NCI-H774 (cell line): ENCODE data around the gene CDIP1.

Source experiments
- DNase-seq: peaks from one replicate; lab custom pipeline; 2025; lab: John Stamatoyannopoulos, UW

Gene CDIP1

GRCh38 chr16:4489030-4489429, 49.5 kb downstream of the CDIP1 start:
- DNase-seq, result no peak

- DNase-seq, result no peak
These were observed 50.0 kb downstream of the CDIP1 start for GRCh38 chr16:4488499-4488967.

- DNase-seq, result peak; percentile 22
These were observed 50.5 kb downstream of the CDIP1 start for GRCh38 chr16:4487955-4488498.

GRCh38 chr16:4486126-4486893, 52.3 kb downstream of the CDIP1 start:
- DNase-seq, result no peak

GRCh38 chr16:4481963-4482362, 56.6 kb downstream of the CDIP1 start:
- no peak for DNase-seq

- no peak for DNase-seq
These were observed 57.0 kb downstream of the CDIP1 start for GRCh38 chr16:4481526-4481925.

- DNase-seq, result no peak
These were observed 60.6 kb downstream of the CDIP1 start for GRCh38 chr16:4477966-4478365.

- DNase-seq, result peak; percentile 91
These were observed 62.4 kb downstream of the CDIP1 start, which contains the start of gene HMOX2 for GRCh38 chr16:4475880-4476788. Gene HMOX2 (plus strand): TSS chr16:4476398. CDS start chr16:4505525, 29,127 bp downstream.

- peak; percentile 81 for DNase-seq
These were observed 64.2 kb downstream of the CDIP1 start, which contains the start of gene NMRAL1 for GRCh38 chr16:4474192-4474961. Gene NMRAL1 (minus strand): TSS chr16:4474625. CDS start chr16:4474132, 493 bp downstream.

- DNase-seq, result no peak
These were observed 65.7 kb downstream of the CDIP1 start for GRCh38 chr16:4472880-4473279.

GRCh38 chr16:4471869-4472268, 66.7 kb downstream of the CDIP1 start:
- no peak for DNase-seq

GRCh38 chr16:4468972-4469371, 69.6 kb downstream of the CDIP1 start:
- DNase-seq, result no peak

- no peak for DNase-seq
These were observed 70.7 kb downstream of the CDIP1 start for GRCh38 chr16:4467916-4468315.

GRCh38 chr16:4465977-4466779, 72.4 kb downstream of the CDIP1 start:
- DNase-seq, result no peak

- DNase-seq, result no peak
These were observed 74.9 kb downstream of the CDIP1 start for GRCh38 chr16:4463522-4464163.

- no peak for DNase-seq
These were observed 77.1 kb downstream of the CDIP1 start for GRCh38 chr16:4461250-4462085.

- DNase-seq, result no peak
These were observed 77.7 kb downstream of the CDIP1 start for GRCh38 chr16:4460936-4461249.
